ENCODE results near the gene MON2. TPM values are rescaled to one million over a fixed set of nuclear protein-coding genes. Genes with fewer than 3 reads are reported as not detected.

Gene MON2
- total RNA-seq, 1 experiment from 2014 or later: 32.8 TPM

DNA sequence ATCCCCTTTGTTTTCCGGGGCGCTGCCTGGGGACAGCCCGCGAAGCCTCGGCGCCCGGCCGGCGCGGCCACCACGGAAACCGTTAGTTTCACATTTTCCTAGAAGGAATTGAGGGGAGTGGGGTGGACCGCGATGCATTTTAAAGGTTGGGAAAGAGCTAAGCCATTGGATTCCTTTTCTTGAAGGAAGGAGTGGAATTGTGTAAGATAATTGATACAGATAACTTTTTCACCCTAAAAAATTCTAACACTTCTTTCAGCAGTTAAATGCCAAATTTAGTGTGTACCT lies 137.1 kb downstream of the MON2 start:
- intact Hi-C loops (cut with micrococcal nuclease; ENCODE audit: unreplicated experiment): loop anchor here (1.0 to 10.0 kb wide), 6 partner anchors 27 to 331 kb away; partner anchors contain the start of gene PPM1H
- H2AFZ ChIP-seq: peak overlapping the region; percentile 65; the same call in 1 of the 2 replicates
- peaks cover 17% of the 10 kb centered on the region for H3F3A ChIP-seq (ENCODE audit: insufficient read depth, low read depth)
- no peaks in the 10 kb centered on the region for H3K9me2 ChIP-seq (ENCODE audit: insufficient read depth)
- H3K4me1 ChIP-seq (replicated peaks; ENCODE audit: insufficient read depth): peaks cover 32% of the 10 kb centered on the region
- TF ChIP-seq, protein P1, sequence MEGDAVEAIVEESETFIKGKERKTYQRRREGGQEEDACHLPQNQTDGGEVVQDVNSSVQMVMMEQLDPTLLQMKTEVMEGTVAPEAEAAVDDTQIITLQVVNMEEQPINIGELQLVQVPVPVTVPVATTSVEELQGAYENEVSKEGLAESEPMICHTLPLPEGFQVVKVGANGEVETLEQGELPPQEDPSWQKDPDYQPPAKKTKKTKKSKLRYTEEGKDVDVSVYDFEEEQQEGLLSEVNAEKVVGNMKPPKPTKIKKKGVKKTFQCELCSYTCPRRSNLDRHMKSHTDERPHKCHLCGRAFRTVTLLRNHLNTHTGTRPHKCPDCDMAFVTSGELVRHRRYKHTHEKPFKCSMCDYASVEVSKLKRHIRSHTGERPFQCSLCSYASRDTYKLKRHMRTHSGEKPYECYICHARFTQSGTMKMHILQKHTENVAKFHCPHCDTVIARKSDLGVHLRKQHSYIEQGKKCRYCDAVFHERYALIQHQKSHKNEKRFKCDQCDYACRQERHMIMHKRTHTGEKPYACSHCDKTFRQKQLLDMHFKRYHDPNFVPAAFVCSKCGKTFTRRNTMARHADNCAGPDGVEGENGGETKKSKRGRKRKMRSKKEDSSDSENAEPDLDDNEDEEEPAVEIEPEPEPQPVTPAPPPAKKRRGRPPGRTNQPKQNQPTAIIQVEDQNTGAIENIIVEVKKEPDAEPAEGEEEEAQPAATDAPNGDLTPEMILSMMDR (conservative IDR thresholded peaks at IDR 0.05): no peak
- TF ChIP-seq EZH2 (IDR thresholded peaks at IDR 0.05; ENCODE audit: low read depth): no peak
- H3K36me3 ChIP-seq (ENCODE audit: low read depth): no peaks in the 10 kb centered on the region
- peak overlapping the region; percentile 99 for H3K27ac ChIP-seq
- CTCF ChIA-PET: no interaction called here
- no peaks in the 10 kb centered on the region for H3K27me3 ChIP-seq (ENCODE audit: insufficient read depth, low read depth)
- H4K20me1 ChIP-seq (ENCODE audit: insufficient read depth): no peaks in the 10 kb centered on the region
- BruUV-seq (replicated peaks): no TSS peak
- peak overlapping the region; percentile 81 for H3K4me2 ChIP-seq
- H3K4me3 ChIP-seq: peak overlapping the region; percentile 92
- H3K79me2 ChIP-seq (ENCODE audit: low read depth): peaks cover 51% of the 10 kb centered on the region
- POLR2A ChIA-PET (ENCODE audit: unreplicated experiment): interaction anchor here (1.3 kb wide), 1 partner anchor 121 kb away, joined by 4 read pairs; no protein-coding TSS in a partner anchor
- no peak for DNase-seq
- H3K9me3 ChIP-seq (ENCODE audit: insufficient read depth, low read depth): no peaks in the 10 kb centered on the region

DNA sequence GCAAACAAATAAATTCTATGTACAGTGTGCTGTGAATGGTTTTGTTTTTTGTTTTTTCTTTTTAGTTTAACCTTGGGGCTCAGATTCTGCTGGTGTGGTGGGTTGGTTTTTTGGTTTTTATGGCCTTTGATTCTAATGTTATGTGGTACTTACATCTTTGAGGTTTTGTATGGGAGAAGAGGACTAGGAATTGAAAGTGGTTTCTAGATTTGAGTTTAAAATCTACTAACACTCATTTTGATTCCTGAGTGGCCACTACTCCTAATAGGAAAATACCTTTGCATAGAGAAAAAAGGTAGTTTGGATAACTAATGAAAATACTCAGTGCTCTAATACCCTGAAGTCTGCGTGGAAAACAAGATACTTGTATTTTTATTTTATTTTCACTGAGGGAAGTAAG lies 137.7 kb downstream of the MON2 start:
- Histone ChIP-seq H3K27ac (peak overlapping the region; percentile 99), H3K4me1 (replicated peaks; ENCODE audit: insufficient read depth) (peaks cover 32% of the 10 kb centered on the region), H3K79me2 (ENCODE audit: low read depth) (peaks cover 57% of the 10 kb centered on the region), H3K9me2 (ENCODE audit: insufficient read depth) (no peaks in the 10 kb centered on the region), H3K36me3 (ENCODE audit: low read depth) (no peaks in the 10 kb centered on the region), H2AFZ (no peak overlapping the region), H3K27me3 (ENCODE audit: insufficient read depth, low read depth) (no peaks in the 10 kb centered on the region), H4K20me1 (ENCODE audit: insufficient read depth) (no peaks in the 10 kb centered on the region), H3K9me3 (ENCODE audit: insufficient read depth, low read depth) (no peaks in the 10 kb centered on the region), H3F3A (ENCODE audit: insufficient read depth, low read depth) (peaks cover 17% of the 10 kb centered on the region), H3K4me2 (peak overlapping the region; percentile 81), H3K4me3 (peak overlapping the region; percentile 92)
- intact Hi-C loops (cut with micrococcal nuclease; ENCODE audit: unreplicated experiment): loop anchor here (1.0 to 10.0 kb wide), 3 partner anchors 26 to 330 kb away; partner anchors contain the start of gene PPM1H
- no peak for DNase-seq
- CTCF ChIA-PET: no interaction called here
- BruUV-seq (replicated peaks): no TSS peak
- POLR2A ChIA-PET (ENCODE audit: unreplicated experiment): no interaction called here
- TF ChIP-seq, protein P1 (conservative IDR thresholded peaks at IDR 0.05): no peak
- TF ChIP-seq EZH2 (IDR thresholded peaks at IDR 0.05; ENCODE audit: low read depth): no peak

DNA sequence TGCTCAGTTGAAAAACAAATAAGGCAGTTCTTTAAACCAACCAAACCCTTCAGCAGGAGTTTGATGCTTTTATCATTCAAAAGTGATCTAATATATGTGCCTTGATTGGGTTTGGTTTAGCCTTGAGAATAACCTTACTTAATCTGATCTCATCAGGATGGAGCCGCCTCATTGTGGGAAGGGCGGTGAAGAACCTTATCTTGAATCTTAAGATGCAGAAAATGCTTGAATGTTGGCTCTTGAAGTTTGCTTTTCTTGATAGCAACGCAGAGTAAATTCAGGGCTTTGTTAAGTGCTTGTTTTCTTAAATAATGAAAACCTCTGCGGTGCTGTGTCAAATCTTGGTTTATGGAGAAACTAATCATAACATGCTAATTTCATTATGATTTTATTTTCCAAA lies 138.2 kb downstream of the MON2 start:
- Histone ChIP-seq H3F3A (ENCODE audit: insufficient read depth, low read depth) (peaks cover 19% of the 10 kb centered on the region), H3K36me3 (ENCODE audit: low read depth) (no peaks in the 10 kb centered on the region), H3K27me3 (ENCODE audit: insufficient read depth, low read depth) (no peaks in the 10 kb centered on the region), H4K20me1 (ENCODE audit: insufficient read depth) (no peaks in the 10 kb centered on the region), H3K9me3 (ENCODE audit: insufficient read depth, low read depth) (no peaks in the 10 kb centered on the region), H3K4me2 (peak overlapping the region; percentile 81), H3K27ac (peak overlapping the region; percentile 99), H3K9me2 (ENCODE audit: insufficient read depth) (no peaks in the 10 kb centered on the region), H3K4me3 (peak overlapping the region; percentile 92), H2AFZ (no peak overlapping the region), H3K79me2 (ENCODE audit: low read depth) (peaks cover 57% of the 10 kb centered on the region), H3K4me1 (replicated peaks; ENCODE audit: insufficient read depth) (peaks cover 32% of the 10 kb centered on the region)
- BruUV-seq (replicated peaks): no TSS peak
- ChIA-PET POLR2A (ENCODE audit: unreplicated experiment) (no interaction called here), CTCF (no interaction called here)
- TF ChIP-seq, protein P1 (conservative IDR thresholded peaks at IDR 0.05): no peak
- TF ChIP-seq EZH2 (IDR thresholded peaks at IDR 0.05; ENCODE audit: low read depth): no peak
- DNase-seq: no peak
- intact Hi-C loops (cut with micrococcal nuclease; ENCODE audit: unreplicated experiment): loop anchor here (1.0 to 10.0 kb wide), 3 partner anchors 26 to 330 kb away; partner anchors contain the start of gene PPM1H
